ENCODE data around the gene NFE2L1. TPM values are rescaled to one million over a fixed set of nuclear protein-coding genes. Genes with fewer than 3 reads are reported as not detected.

NFE2L1 gene
- total RNA-seq, 3 donors from 2014 or later (not counting 1 experiment from before 2014, with no cell fraction given) = 38.6 to 53.4 (median 47.5) TPM

GRCh38 chr17:48102043-48102750 lies 54.0 kb downstream of the NFE2L1 start:
- Mint-ChIP-seq H3K4me3 (peak overlapping the region; percentile 83), H3K9me3 (no peaks in the 10 kb centered on the region), H3K4me1 (peaks cover 39 to 59% of the 10 kb centered on the region in 2 donors), H3K27me3 (ENCODE audit: low read depth in 2 of 2) (no peaks in the 10 kb centered on the region), H3K27ac (peak overlapping the region; percentile 78 to 92), H3K36me3 (no peaks in the 10 kb centered on the region)
- no peak for TF ChIP-seq CTCF (IDR thresholded peaks at IDR 0.05)
- ATAC-seq = no peak
- Histone ChIP-seq H3K27ac (ENCODE audit: low read length) (peak overlapping the region; percentile 61), H3K27me3 (ENCODE audit: control insufficient read depth, insufficient read depth, low read length) (no peaks in the 10 kb centered on the region), H3K36me3 (ENCODE audit: control insufficient read depth, insufficient read depth, low read length) (no peaks in the 10 kb centered on the region), H3K4me3 (ENCODE audit: low read length) (no peak overlapping the region), H3K4me1 (ENCODE audit: control insufficient read depth, insufficient read depth, low read length) (peaks cover 47% of the 10 kb centered on the region), H3K9me3 (ENCODE audit: control insufficient read depth, insufficient read depth, low read length) (peaks cover 7% of the 10 kb centered on the region)
- DNase-seq = no peak
- intact Hi-C loops (cut with micrococcal nuclease) = loop anchor here (10.0 kb wide), 1 partner anchor 157 kb away; the partner anchor contains the start of gene PNPO
- WGBS (ENCODE audit: insufficient coverage) = 53% methylated on average over 15 of the region's 19 CpGs

GRCh38 chr17:48102798-48103715 lies 54.9 kb downstream of the NFE2L1 start:
- peaks cover 49% of the 10 kb centered on the region for H3K4me1 ChIP-seq (ENCODE audit: control insufficient read depth, insufficient read depth, low read length)

GRCh38 chr17:48104440-48104839 lies 56.3 kb downstream of the NFE2L1 start:
- no peak overlapping the region for H3K4me3 ChIP-seq (ENCODE audit: low read length)
- Mint-ChIP-seq H3K9me3 (no peaks in the 10 kb centered on the region), H3K36me3 (no peaks in the 10 kb centered on the region), H3K27ac (peak overlapping the region; percentile 73 to 74), H3K27me3 (ENCODE audit: low read depth in 2 of 2) (no peaks in the 10 kb centered on the region), H3K4me1 (peaks cover 53 to 69% of the 10 kb centered on the region in 2 donors), H3K4me3 (peak overlapping the region; percentile 75)
- DNase-seq = no peak
- H3K27me3 ChIP-seq (ENCODE audit: control insufficient read depth, insufficient read depth, low read length) = no peaks in the 10 kb centered on the region
- 72% methylated on average over 7 of the region's 7 CpGs for WGBS (ENCODE audit: insufficient coverage)
- H3K4me1 ChIP-seq (ENCODE audit: control insufficient read depth, insufficient read depth, low read length) = peaks cover 57% of the 10 kb centered on the region
- intact Hi-C loops (cut with micrococcal nuclease) = loop anchor here (10.0 kb wide), 1 partner anchor 160 kb away; the partner anchor contains the start of gene PNPO
- H3K27ac ChIP-seq (ENCODE audit: low read length) = no peak overlapping the region
- H3K9me3 ChIP-seq (ENCODE audit: control insufficient read depth, insufficient read depth, low read length) = peaks cover 7% of the 10 kb centered on the region
- ATAC-seq = no peak
- no peaks in the 10 kb centered on the region for H3K36me3 ChIP-seq (ENCODE audit: control insufficient read depth, insufficient read depth, low read length)
- TF ChIP-seq CTCF (IDR thresholded peaks at IDR 0.05) = no peak

More at GRCh38 chr17:48102798-48103715, 54.9 kb downstream of the NFE2L1 start:
- DNase-seq = peak; percentile 23 to 55
- intact Hi-C loops (cut with micrococcal nuclease) = loop anchor here (10.0 kb wide), 1 partner anchor 158 kb away; the partner anchor contains the start of gene PNPO
- ATAC-seq = no peak
- H3K36me3 Mint-ChIP-seq = no peaks in the 10 kb centered on the region
- no peaks in the 10 kb centered on the region for H3K27me3 ChIP-seq (ENCODE audit: control insufficient read depth, insufficient read depth, low read length)
- peaks cover 44 to 68% of the 10 kb centered on the region in 2 donors for H3K4me1 Mint-ChIP-seq
- peaks cover 7% of the 10 kb centered on the region for H3K9me3 ChIP-seq (ENCODE audit: control insufficient read depth, insufficient read depth, low read length)
- no peak overlapping the region for H3K4me3 ChIP-seq (ENCODE audit: low read length)
- H3K27ac ChIP-seq (ENCODE audit: low read length) = peak overlapping the region; percentile 61
- WGBS (ENCODE audit: insufficient coverage) = 29% methylated on average over 14 of the region's 14 CpGs
- H3K4me3 Mint-ChIP-seq = peak overlapping the region; percentile 83
- H3K9me3 Mint-ChIP-seq = no peaks in the 10 kb centered on the region
- no peaks in the 10 kb centered on the region for H3K36me3 ChIP-seq (ENCODE audit: control insufficient read depth, insufficient read depth, low read length)
- H3K27ac Mint-ChIP-seq = peak overlapping the region; percentile 78 to 92
- TF ChIP-seq CTCF (IDR thresholded peaks at IDR 0.05) = no peak
- H3K27me3 Mint-ChIP-seq (ENCODE audit: low read depth in 2 of 2) = no peaks in the 10 kb centered on the region
